Measurements from ENCODE around the gene PRF1. TPM values are rescaled to one million over a fixed set of nuclear protein-coding genes. Genes with fewer than 3 reads are reported as not detected.

PRF1 gene
- total and polyA plus RNA-seq, 8 donors, result 2.6 to 15.0 (median 4.5) TPM

DNA sequence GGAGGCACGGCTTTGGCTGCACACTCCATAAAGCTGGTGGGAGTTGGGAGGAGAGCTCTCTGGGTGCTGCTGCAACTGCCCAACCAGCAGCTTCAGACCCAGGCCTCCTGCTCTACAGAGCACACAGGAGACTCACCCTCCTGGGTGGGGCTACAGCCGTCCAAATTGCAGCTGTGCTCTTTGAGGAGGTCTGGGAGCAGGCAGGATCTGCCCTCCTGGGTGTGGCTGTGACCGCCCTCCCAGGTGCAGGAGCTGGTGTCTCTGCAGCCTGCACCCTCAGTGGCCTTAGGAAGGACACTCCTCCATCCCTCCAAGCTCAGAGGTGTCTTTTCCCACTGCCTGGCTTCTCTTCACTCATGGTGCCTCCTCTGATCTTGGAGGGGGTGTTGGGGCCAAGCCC lies 20.0 kb upstream of the PRF1 start:
- no peak overlapping the region for H3K4me3 ChIP-seq
- DNase-seq (no peak), ATAC-seq (no peak)
- H3K27ac ChIP-seq, result no peak overlapping the region
- peaks cover 0 to 11% of the 10 kb centered on the region in 2 donors for H3K9me3 ChIP-seq
- H3K27me3 ChIP-seq, result no peaks in the 10 kb centered on the region
- no peaks in the 10 kb centered on the region for H3K4me1 ChIP-seq
- intact Hi-C loops (cut with DNase I), result no loop called here
- TF ChIP-seq, protein P1, sequence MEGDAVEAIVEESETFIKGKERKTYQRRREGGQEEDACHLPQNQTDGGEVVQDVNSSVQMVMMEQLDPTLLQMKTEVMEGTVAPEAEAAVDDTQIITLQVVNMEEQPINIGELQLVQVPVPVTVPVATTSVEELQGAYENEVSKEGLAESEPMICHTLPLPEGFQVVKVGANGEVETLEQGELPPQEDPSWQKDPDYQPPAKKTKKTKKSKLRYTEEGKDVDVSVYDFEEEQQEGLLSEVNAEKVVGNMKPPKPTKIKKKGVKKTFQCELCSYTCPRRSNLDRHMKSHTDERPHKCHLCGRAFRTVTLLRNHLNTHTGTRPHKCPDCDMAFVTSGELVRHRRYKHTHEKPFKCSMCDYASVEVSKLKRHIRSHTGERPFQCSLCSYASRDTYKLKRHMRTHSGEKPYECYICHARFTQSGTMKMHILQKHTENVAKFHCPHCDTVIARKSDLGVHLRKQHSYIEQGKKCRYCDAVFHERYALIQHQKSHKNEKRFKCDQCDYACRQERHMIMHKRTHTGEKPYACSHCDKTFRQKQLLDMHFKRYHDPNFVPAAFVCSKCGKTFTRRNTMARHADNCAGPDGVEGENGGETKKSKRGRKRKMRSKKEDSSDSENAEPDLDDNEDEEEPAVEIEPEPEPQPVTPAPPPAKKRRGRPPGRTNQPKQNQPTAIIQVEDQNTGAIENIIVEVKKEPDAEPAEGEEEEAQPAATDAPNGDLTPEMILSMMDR (IDR thresholded peaks at IDR 0.05), result no peak
- H3K36me3 ChIP-seq, result no peaks in the 10 kb centered on the region

- Histone ChIP-seq H3K9me3 (peaks cover 0 to 11% of the 10 kb centered on the region in 2 donors), H3K27ac (no peak overlapping the region), H3K4me3 (no peak overlapping the region), H3K4me1 (no peaks in the 10 kb centered on the region), H3K36me3 (no peaks in the 10 kb centered on the region), H3K27me3 (no peaks in the 10 kb centered on the region)
- TF ChIP-seq, protein P1 (IDR thresholded peaks at IDR 0.05), result no peak
- no peak for DNase-seq
- no peak for ATAC-seq
- intact Hi-C loops (cut with DNase I), result no loop called here
Measured at GRCh38 chr10:70621503-70622078, 19.1 kb upstream of the PRF1 start.

GRCh38 chr10:70620020-70620289 lies 17.4 kb upstream of the PRF1 start:
- H3K4me1 ChIP-seq, result no peaks in the 10 kb centered on the region
- TF ChIP-seq, protein P1 (IDR thresholded peaks at IDR 0.05), result no peak
- peaks cover 0 to 11% of the 10 kb centered on the region in 2 donors for H3K9me3 ChIP-seq
- intact Hi-C loops (cut with DNase I), result no loop called here
- no peaks in the 10 kb centered on the region for H3K27me3 ChIP-seq
- no peak overlapping the region for H3K4me3 ChIP-seq
- DNase-seq (no peak), ATAC-seq (no peak)
- H3K36me3 ChIP-seq, result no peaks in the 10 kb centered on the region
- H3K27ac ChIP-seq, result no peak overlapping the region

GRCh38 chr10:70619271-70620019 lies 16.9 kb upstream of the PRF1 start:
- ATAC-seq (no peak), DNase-seq (no peak)
- TF ChIP-seq, protein P1 (IDR thresholded peaks at IDR 0.05), result no peak

DNA sequence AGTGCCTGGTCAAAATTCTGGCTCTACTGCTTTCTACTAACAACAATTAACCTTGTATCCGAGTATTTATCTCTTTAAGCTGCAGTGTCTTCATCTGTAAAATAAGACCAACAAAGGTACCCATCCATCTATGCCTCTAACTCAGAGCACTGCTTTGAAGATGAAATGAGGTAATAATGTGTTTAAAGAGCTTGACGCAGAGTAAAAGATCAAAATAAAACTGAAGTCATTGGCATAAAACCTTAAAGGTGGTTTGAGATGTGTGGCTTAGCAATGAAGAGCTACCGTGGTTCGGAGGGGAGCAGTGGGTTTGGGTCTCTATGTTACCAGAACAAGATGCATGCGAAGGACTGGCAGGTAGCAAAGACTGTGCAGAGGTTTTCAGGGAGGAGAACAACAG lies 16.1 kb upstream of the PRF1 start:
- Histone ChIP-seq H3K4me1 (no peaks in the 10 kb centered on the region), H3K9me3 (peaks cover 0 to 11% of the 10 kb centered on the region in 2 donors), H3K27me3 (no peaks in the 10 kb centered on the region), H3K27ac (no peak overlapping the region), H3K4me3 (no peak overlapping the region), H3K36me3 (no peaks in the 10 kb centered on the region)
- DNase-seq (no peak), ATAC-seq (no peak)
- TF ChIP-seq, protein P1 (IDR thresholded peaks at IDR 0.05), result no peak
- intact Hi-C loops (cut with DNase I), result no loop called here

More at GRCh38 chr10:70619271-70620019, 16.9 kb upstream of the PRF1 start:
- H3K4me3 ChIP-seq, result no peak overlapping the region
- intact Hi-C loops (cut with DNase I), result no loop called here
- H3K9me3 ChIP-seq, result peaks cover 0 to 11% of the 10 kb centered on the region in 2 donors
- no peaks in the 10 kb centered on the region for H3K36me3 ChIP-seq
- no peaks in the 10 kb centered on the region for H3K4me1 ChIP-seq
- H3K27me3 ChIP-seq, result no peaks in the 10 kb centered on the region
- no peak overlapping the region for H3K27ac ChIP-seq

All from left lung (tissue), 10 donors.